Iris pigment epithelial cell (primary cell): ENCODE measurements around the gene ASXL1.
A peak's percentile ranks its signal among the peaks of the same experiment; 100 is the strongest.
"Not testable (repeated sequence)": the region's sequence is repeated elsewhere in the genome, so short reads cannot be mapped to it uniquely, and the experiment has no call there.

Experiments used
- DNase-seq: peaks from one replicate; pipeline ENCODE4 v3.0.0-alpha.2; 2011; ENCODE audit warnings: low read depth

The ASXL1 gene

GRCh38 chr20:32362901-32363364 is 4.8 kb downstream of the ASXL1 start:
- DNase-seq: no peak

GRCh38 chr20:32363492-32363891 is 5.4 kb downstream of the ASXL1 start:
- DNase-seq: no peak

GRCh38 chr20:32364554-32365208 is 6.5 kb downstream of the ASXL1 start:
- no peak for DNase-seq

- DNase-seq: no peak
Measured at GRCh38 chr20:32365564-32365963, 7.4 kb downstream of the ASXL1 start.

- no peak for DNase-seq
Measured at GRCh38 chr20:32366380-32366779, 8.2 kb downstream of the ASXL1 start.

GRCh38 chr20:32368323-32368722 is 10.2 kb downstream of the ASXL1 start:
- no peak for DNase-seq

GRCh38 chr20:32368925-32369324 is 10.8 kb downstream of the ASXL1 start:
- DNase-seq: peak; percentile 84

GRCh38 chr20:32370897-32371296 is 12.8 kb downstream of the ASXL1 start:
- DNase-seq: no peak

- no peak for DNase-seq
Measured at GRCh38 chr20:32378461-32378860, 20.3 kb downstream of the ASXL1 start.

GRCh38 chr20:32380037-32380436 is 21.9 kb downstream of the ASXL1 start:
- not testable (repeated sequence) for DNase-seq

GRCh38 chr20:32380745-32381144 is 22.6 kb downstream of the ASXL1 start:
- no peak for DNase-seq

GRCh38 chr20:32382102-32382950 is 24.2 kb downstream of the ASXL1 start:
- DNase-seq: no peak

- DNase-seq: not testable (repeated sequence)
Measured at GRCh38 chr20:32383441-32383840, 25.3 kb downstream of the ASXL1 start.

- DNase-seq: no peak
Measured at GRCh38 chr20:32385541-32385940, 27.4 kb downstream of the ASXL1 start.

- no peak for DNase-seq
Measured at GRCh38 chr20:32386091-32386490, 28.0 kb downstream of the ASXL1 start.

- DNase-seq: peak; percentile 56
Measured at GRCh38 chr20:32387252-32387651, 29.1 kb downstream of the ASXL1 start.

- peak; percentile 45 for DNase-seq
Measured at GRCh38 chr20:32391003-32391402, 32.9 kb downstream of the ASXL1 start.

GRCh38 chr20:32395066-32395465 is 36.9 kb downstream of the ASXL1 start:
- DNase-seq: no peak

GRCh38 chr20:32396646-32397160 is 38.6 kb downstream of the ASXL1 start:
- DNase-seq: peak; percentile 14

GRCh38 chr20:32397567-32398084 is 39.5 kb downstream of the ASXL1 start:
- DNase-seq: no peak

GRCh38 chr20:32400476-32400875 is 42.3 kb downstream of the ASXL1 start:
- no peak for DNase-seq

- no peak for DNase-seq
Measured at GRCh38 chr20:32404017-32404416, 45.9 kb downstream of the ASXL1 start.

- no peak for DNase-seq
Measured at GRCh38 chr20:32406701-32407100, 48.6 kb downstream of the ASXL1 start.
